Panc1 (cell line): ENCODE measurements around the gene IFNAR2. TPM values are rescaled to one million over a fixed set of nuclear protein-coding genes. Genes with fewer than 3 reads are reported as not detected.

Experiments
- ATAC-seq: fragments of 200-7000 bp; cut with Tn5 transposase; 2 replicates; pipeline ENCODE4 v1.9.1; 2020; ENCODE audit warnings: mild to moderate bottlenecking, moderate library complexity
- BruUV-seq: library from RNA; stranded (reverse); fragments of 400-500 nt; replicated peaks from 2 replicates; lab custom pipeline; 2021; lab: Mats Ljungman, UMichigan
- CTCF ChIA-PET: fragments of 300-600 bp; sonication (Branson Sonifier 250); formaldehyde crosslinking; loops from one replicate; lab custom pipeline; 2022; ENCODE audit warnings: antibody characterized with exemption; lab: Charles Lee
- POLR2A ChIA-PET: fragments of 300-600 bp; sonication (Branson Sonifier 250); formaldehyde crosslinking; loops from one replicate; lab custom pipeline; 2022; ENCODE audit warnings: antibody characterized with exemption; lab: Charles Lee
- DNase-seq: peaks from one replicate; pipeline ENCODE4 v3.0.0-alpha.2; 2010; ENCODE audit warnings: low read depth, low spot score
- H3K27ac ChIP-seq: 2 replicates; pipeline ENCODE4 v1.5.1; 2011; ENCODE audit warnings: mild to moderate bottlenecking, low read length, inconsistent platforms
- H3K27me3 ChIP-seq: fragments of 200-500 bp; sonication (Bioruptor generic); 2 replicates; pipeline ENCODE4 v1.6.0; 2014; ENCODE audit warnings: low read length, inconsistent platforms; ENCODE audit not compliant: control insufficient read depth, insufficient read depth
- H3K36me3 ChIP-seq: fragments of 200-500 bp; sonication (Bioruptor generic); 2 replicates; pipeline ENCODE4 v1.5.1; 2014; ENCODE audit warnings: inconsistent platforms, mild to moderate bottlenecking, low read length, moderate library complexity; ENCODE audit not compliant: control insufficient read depth, insufficient read depth
- H3K4me1 ChIP-seq: 2 replicates; pipeline ENCODE4 v1.5.1; 2011; ENCODE audit warnings: inconsistent platforms, mild to moderate bottlenecking, low read length, moderate library complexity; ENCODE audit not compliant: control insufficient read depth, insufficient read depth
- H3K4me3 ChIP-seq, 2 experiments: 2 replicates each; pipeline ENCODE4 v1.5.1; 2011 to 2012; ENCODE audit warnings: low read depth in 2 of 2, low read length in 2 of 2, mild to moderate bottlenecking in 2 of 2, inconsistent platforms in 1 of 2, moderate library complexity in 1 of 2
- H3K9me3 ChIP-seq: fragments of 200-500 bp; sonication (Bioruptor generic); 2 replicates; pipeline ENCODE4 v1.5.1; 2014; ENCODE audit warnings: low read depth, mild to moderate bottlenecking, inconsistent platforms, low read length, moderate library complexity; ENCODE audit not compliant: control insufficient read depth, insufficient read depth
- CTCF ChIP-seq: fragments of 450-650 bp; IDR thresholded peaks from 2 replicates; pipeline ENCODE4 v1.5.1; 2017; ENCODE audit warnings: mild to moderate bottlenecking
- POLR2AphosphoS5 ChIP-seq: IDR thresholded peaks from 2 replicates; pipeline ENCODE4 v1.6.1; 2012; ENCODE audit warnings: mild to moderate bottlenecking, low read depth, low read length, moderate library complexity
- REST ChIP-seq, 2 experiments: IDR thresholded peaks; 2 replicates each; pipeline ENCODE4 v1.6.1; 2011 to 2012; ENCODE audit warnings: low read depth in 2 of 2, control low read depth in 1 of 2, low read length in 1 of 2, mild to moderate bottlenecking in 1 of 2, moderate library complexity in 1 of 2; ENCODE audit not compliant: insufficient read depth in 1 of 2
- SIN3A ChIP-seq: IDR thresholded peaks from 2 replicates; pipeline ENCODE4 v1.6.1; 2012; ENCODE audit warnings: low read depth, mild to moderate bottlenecking, low read length, moderate library complexity, borderline replicate concordance; ENCODE audit not compliant: insufficient read depth
- TCF7L2 ChIP-seq: IDR thresholded peaks from 2 replicates; pipeline ENCODE4 v1.6.1; 2011; ENCODE audit warnings: mild to moderate bottlenecking, low read depth, low read length, inconsistent platforms
- in situ Hi-C: cut with HindIII; loops from 2 replicates; pipeline ENCODE4 v1.10.0; 2016; ENCODE audit warnings: low sequenced_read_pairs, low pct_unique_long_range_greater_than_20kb
- intact Hi-C: fragments of 100-400 bp; cut with micrococcal nuclease; formaldehyde crosslinking; loops from one replicate; pipeline ENCODE4 v1.10.0; 2022; ENCODE audit not compliant: unreplicated experiment
- total RNA-seq: library from RNA; stranded (reverse); gene quantifications from one replicate; pipeline ENCODE4 v1.2.1, GENCODE V29; 2021; ENCODE audit not compliant: unreplicated experiment

The IFNAR2 gene
- total RNA-seq, 1 experiment from 2014 or later: 18.2 TPM

DNA sequence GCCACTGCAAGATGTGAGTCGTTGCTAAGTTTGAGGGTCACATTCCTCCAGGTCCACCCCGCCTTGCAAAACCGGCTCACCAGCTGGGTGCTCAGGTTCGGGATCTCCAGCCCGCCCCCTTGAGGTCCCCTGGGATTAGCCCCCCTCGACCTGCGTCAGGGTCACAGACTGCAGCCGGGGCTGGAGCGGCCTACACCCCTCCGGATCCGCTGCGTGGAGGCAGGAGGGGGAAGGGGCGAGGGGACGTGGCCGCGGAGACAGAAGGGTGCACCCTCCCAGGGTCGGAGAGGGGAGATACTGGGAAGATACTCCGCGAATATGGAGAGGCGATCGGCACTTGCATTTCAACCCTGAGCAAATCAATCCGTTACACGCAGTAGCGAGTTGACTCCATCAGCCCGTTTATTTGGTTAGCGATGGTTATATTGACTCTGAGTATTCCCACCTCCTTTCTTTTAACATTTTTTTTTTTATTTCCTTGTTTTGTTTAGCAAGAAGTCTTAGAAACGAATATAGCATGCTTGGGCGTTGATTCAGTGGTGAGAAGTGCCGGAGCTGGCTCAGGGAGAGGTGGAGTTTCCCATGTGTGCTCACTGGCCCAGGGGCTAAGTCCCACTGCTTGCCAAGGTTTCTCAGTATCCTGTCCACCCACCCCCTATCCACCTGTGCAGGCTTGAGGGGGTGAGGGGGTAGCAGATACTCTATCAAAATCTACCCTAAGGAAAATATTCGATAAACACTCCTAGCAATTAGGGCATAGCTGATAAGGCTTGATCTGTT, 997 bp downstream of the IFNAR2 start:
- ChIA-PET CTCF (no interaction called here), POLR2A (interaction anchor here (0.5 kb wide), 1 partner anchor 43 kb away, joined by 3 read pairs; no protein-coding TSS in a partner anchor)
- TF ChIP-seq CTCF (peak; percentile 15; the same call in 1 of the 2 replicates), TCF7L2 (no peak)
- Histone ChIP-seq H3K4me1 (peaks cover 4% of the 10 kb centered on the region; the same call in 1 of the 2 replicates), H3K36me3 (no peaks in the 10 kb centered on the region; the same call in 1 of the 2 replicates), H3K9me3 (no peaks in the 10 kb centered on the region), H3K27me3 (no peaks in the 10 kb centered on the region), H3K4me3 (peak overlapping the region; percentile 72 to 78), H3K27ac (peak overlapping the region; percentile 72)
- peak; percentile 66 for ATAC-seq
- no peak for DNase-seq
- in situ Hi-C loops: no loop called here
- intact Hi-C loops: no loop called here
- BruUV-seq: no TSS peak

- Histone ChIP-seq H3K4me3 (no peak overlapping the region; a peak in 1 of 4 replicates), H3K27ac (no peak overlapping the region), H3K9me3 (no peaks in the 10 kb centered on the region), H3K4me1 (peaks cover 4% of the 10 kb centered on the region; the same call in 1 of the 2 replicates), H3K27me3 (no peaks in the 10 kb centered on the region), H3K36me3 (no peaks in the 10 kb centered on the region; the same call in 1 of the 2 replicates)
- BruUV-seq: no TSS peak
- ATAC-seq (no peak), DNase-seq (no peak)
- ChIA-PET POLR2A (interaction anchor here (0.5 kb wide), 1 partner anchor 42 kb away, joined by 3 read pairs; no protein-coding TSS in a partner anchor), CTCF (no interaction called here)
- intact Hi-C loops: no loop called here
- no peak for TF ChIP-seq POLR2AphosphoS5
- no peak for TF ChIP-seq CTCF
- TF ChIP-seq SIN3A: no peak
- TF ChIP-seq TCF7L2: no peak
- TF ChIP-seq REST (IDR thresholded peaks at IDR 0.05; ENCODE audit: insufficient read depth in 1 of 2, low read depth in 2 of 2, low read length in 1 of 2): no peak
- in situ Hi-C loops: no loop called here
These were observed 1.8 kb downstream of the IFNAR2 start for GRCh38 chr21:33231526-33231925.
